ENCODE measurements around the gene FAM78B. TPM values are rescaled to one million over a fixed set of nuclear protein-coding genes. Genes with fewer than 3 reads are reported as not detected.

The FAM78B gene
- total and polyA plus RNA-seq, 2 of the 8 experiments (the other 6 are each of a cell fraction or from before 2014, with no cell fraction given) = 2.3 to 3.6 TPM

GRCh38 chr1:166159656-166160055 is 7.1 kb downstream of the FAM78B start:
- Histone ChIP-seq H3K23ac (ENCODE audit: insufficient read length) (no peak overlapping the region), H4K5ac (ENCODE audit: insufficient read length, low read depth, low read length) (no peak overlapping the region), H3K27me3 (replicated peaks in 1 of 4; ENCODE audit: control insufficient read depth in 3 of 4, extremely low read depth in 1 of 4, insufficient read depth in 3 of 4, low read length in 3 of 4) (peaks cover 2 to 13% (median 9%) of the 10 kb centered on the region in 4 experiments), H3K4me3 (ENCODE audit: extremely low read depth in 1 of 4, insufficient read depth in 2 of 4, low read depth in 3 of 4, low read length in 4 of 4) (no peak overlapping the region), H3K27ac (ENCODE audit: low read depth, low read length) (no peak overlapping the region), H3K4ac (replicated peaks; ENCODE audit: insufficient read length, low read depth, low read length) (no peak overlapping the region), H2BK20ac (ENCODE audit: low read length) (no peak overlapping the region), H3K9ac (replicated peaks in 1 of 4; ENCODE audit: extremely low read depth in 1 of 4, low read depth in 3 of 4, low read length in 3 of 4) (no peak overlapping the region), H3K14ac (ENCODE audit: insufficient read length) (no peak overlapping the region), H3K79me1 (ENCODE audit: low read depth, low read length) (peaks cover 5% of the 10 kb centered on the region; the same call in 1 of the 2 replicates), H3K4me2 (ENCODE audit: insufficient read depth in 1 of 2, low read depth in 2 of 2, low read length in 2 of 2) (no peak overlapping the region), H2BK5ac (ENCODE audit: low read depth, low read length) (no peak overlapping the region), H2AK5ac (ENCODE audit: low read depth, low read length) (no peak overlapping the region), H4K8ac (ENCODE audit: extremely low read depth, insufficient read depth, low read length) (no peak overlapping the region), H2BK12ac (ENCODE audit: low read depth, low read length) (no peak overlapping the region), H4K20me1 (replicated peaks in 1 of 2; ENCODE audit: control insufficient read depth in 1 of 2, insufficient read depth in 2 of 2, low read length in 2 of 2) (peaks cover 0 to 4% of the 10 kb centered on the region in 2 experiments), H3K23me2 (ENCODE audit: low read depth, low read length) (0 out of 2 replicates have a peak, but pooled peaks cover 1% of the 10 kb centered on the region), H2BK120ac (replicated peaks; ENCODE audit: low read depth, low read length) (no peak overlapping the region), H3K36me3 (ENCODE audit: control insufficient read depth in 2 of 4, insufficient read depth in 4 of 4, low read length in 3 of 4) (no peaks in the 10 kb centered on the region), H4K91ac (replicated peaks; ENCODE audit: insufficient read length, low read length) (no peak overlapping the region), H3K56ac (replicated peaks; ENCODE audit: insufficient read length, low read depth, low read length) (no peak overlapping the region), H2AFZ (ENCODE audit: low read length) (no peak overlapping the region), H3K18ac (ENCODE audit: extremely low read depth, low read length) (no peak overlapping the region), H3K4me1 (replicated peaks in 1 of 4; ENCODE audit: control insufficient read depth in 3 of 4, insufficient read depth in 4 of 4, low read length in 3 of 4) (peaks cover 0 to 1% (median under 1%) of the 10 kb centered on the region in 4 experiments; a peak in 2 of 7 replicates), H2BK15ac (ENCODE audit: low read length) (no peak overlapping the region), H3K9me3 (ENCODE audit: insufficient read depth in 2 of 2, low read depth in 1 of 2, low read length in 1 of 2) (no peaks in the 10 kb centered on the region), H3K79me2 (ENCODE audit: control insufficient read depth in 1 of 2, insufficient read depth in 2 of 2, low read length in 2 of 2) (no peaks in the 10 kb centered on the region)
- 87% methylated on average over 1 of the region's 1 CpG; no CpG with 5 or more reads in 1 of the 2 experiments for WGBS, 2 experiments (ENCODE audit: extremely low coverage in 1 of 2, insufficient coverage in 1 of 2, insufficient read length in 1 of 2, insufficient replicate concordance in 2 of 2, low coverage in 1 of 2, low lambda C conversion rate in 2 of 2, missing lambda C conversion rate in 1 of 2)
- no peak for DNase-seq (ENCODE audit: low read depth in 1 of 2, low spot score in 2 of 2)
- CTCF ChIA-PET (ENCODE audit: partially characterized antibody) = interaction anchor here (1.1 to 1.5 kb wide), 2 partner anchors 10 to 273 kb away, joined by 3 to 4 read pairs; no protein-coding TSS in a partner anchor
- POLR2A ChIA-PET (ENCODE audit: partially characterized antibody) = no interaction called here
- no peak for FAIRE-seq
- TF ChIP-seq, protein P1, sequence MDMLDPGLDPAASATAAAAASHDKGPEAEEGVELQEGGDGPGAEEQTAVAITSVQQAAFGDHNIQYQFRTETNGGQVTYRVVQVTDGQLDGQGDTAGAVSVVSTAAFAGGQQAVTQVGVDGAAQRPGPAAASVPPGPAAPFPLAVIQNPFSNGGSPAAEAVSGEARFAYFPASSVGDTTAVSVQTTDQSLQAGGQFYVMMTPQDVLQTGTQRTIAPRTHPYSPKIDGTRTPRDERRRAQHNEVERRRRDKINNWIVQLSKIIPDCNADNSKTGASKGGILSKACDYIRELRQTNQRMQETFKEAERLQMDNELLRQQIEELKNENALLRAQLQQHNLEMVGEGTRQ (IDR thresholded peaks at IDR 0.05; ENCODE audit: low read length) = no peak
- TF ChIP-seq RBBP5 (IDR thresholded peaks at IDR 0.05; ENCODE audit: borderline replicate concordance, low read depth, low read length) (no peak), GABPA (IDR thresholded peaks at IDR 0.05; ENCODE audit: borderline replicate concordance, insufficient read depth, low read length) (no peak), KDM1A (IDR thresholded peaks at IDR 0.05; ENCODE audit: borderline replicate concordance, low read length) (no peak), SIRT6 (IDR thresholded peaks at IDR 0.05; ENCODE audit: low read length) (no peak), RAD21 (IDR thresholded peaks at IDR 0.05 in 1 of 2, conservative IDR thresholded peaks at IDR 0.05 in 1 of 2; ENCODE audit: low read depth in 2 of 2, low read length in 2 of 2) (no peak), SP1 (IDR thresholded peaks at IDR 0.05; ENCODE audit: low read depth, low read length) (no peak)
- TF ChIP-seq, protein P2, sequence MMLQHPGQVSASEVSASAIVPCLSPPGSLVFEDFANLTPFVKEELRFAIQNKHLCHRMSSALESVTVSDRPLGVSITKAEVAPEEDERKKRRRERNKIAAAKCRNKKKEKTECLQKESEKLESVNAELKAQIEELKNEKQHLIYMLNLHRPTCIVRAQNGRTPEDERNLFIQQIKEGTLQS (IDR thresholded peaks at IDR 0.05; ENCODE audit: insufficient read depth, low read depth, low read length) = no peak
